COLO668 (cell line): ENCODE results near the gene ARMCX4.
"Not testable (repeated sequence)": the region's sequence is repeated elsewhere in the genome, so short reads cannot be mapped to it uniquely, and the experiment has no call there.

Source experiments
- DNase-seq: peaks from one replicate; lab custom pipeline; 2025; ENCODE audit not compliant: unreplicated experiment; lab: John Stamatoyannopoulos, UW

ARMCX4 gene

GRCh38 chrX:101485212-101485949 is at the start of gene ARMCX4:
TSS of gene ARMCX4 (plus strand) at chrX:101485456. CDS start at chrX:101488590, 3,134 bp downstream.
- DNase-seq, result no peak

GRCh38 chrX:101442085-101442484 is 43.2 kb upstream of the ARMCX4 start:
- DNase-seq, result no peak

GRCh38 chrX:101449279-101449678 is 36.0 kb upstream of the ARMCX4 start:
- DNase-seq, result no peak

- no peak for DNase-seq
Measured at GRCh38 chrX:101450085-101450484, 35.2 kb upstream of the ARMCX4 start.

GRCh38 chrX:101450961-101451360 is 34.3 kb upstream of the ARMCX4 start:
- no peak for DNase-seq

GRCh38 chrX:101452056-101452455 is 33.2 kb upstream of the ARMCX4 start:
- no peak for DNase-seq

GRCh38 chrX:101460669-101461068 is 24.6 kb upstream of the ARMCX4 start:
- DNase-seq, result no peak

GRCh38 chrX:101462892-101463291 is 22.4 kb upstream of the ARMCX4 start:
- no peak for DNase-seq

- DNase-seq, result no peak
Measured at GRCh38 chrX:101478366-101478765, 6.9 kb upstream of the ARMCX4 start.

GRCh38 chrX:101482296-101482695 is 3.0 kb upstream of the ARMCX4 start:
- no peak for DNase-seq

- no peak for DNase-seq
Measured at GRCh38 chrX:101483705-101484104, 1.6 kb upstream of the ARMCX4 start.

GRCh38 chrX:101484135-101484534 is 1.1 kb upstream of the ARMCX4 start:
- DNase-seq, result no peak

- no peak for DNase-seq
Measured at GRCh38 chrX:101488796-101489195, 3.5 kb downstream of the ARMCX4 start.

- no peak for DNase-seq
Measured at GRCh38 chrX:101491943-101492342, 6.7 kb downstream of the ARMCX4 start.

- no peak for DNase-seq
Measured at GRCh38 chrX:101493225-101493624, 8.0 kb downstream of the ARMCX4 start.

- not testable (repeated sequence) for DNase-seq
Measured at GRCh38 chrX:101502929-101503328, 17.7 kb downstream of the ARMCX4 start.

- DNase-seq, result no peak
Measured at GRCh38 chrX:101507372-101507771, 22.1 kb downstream of the ARMCX4 start.

GRCh38 chrX:101507986-101508385 is 22.7 kb downstream of the ARMCX4 start:
- no peak for DNase-seq

- no peak for DNase-seq
Measured at GRCh38 chrX:101530944-101531343, 45.7 kb downstream of the ARMCX4 start.
